ENCODE data around the gene MPP1. TPM values are rescaled to one million over a fixed set of nuclear protein-coding genes. Genes with fewer than 3 reads are reported as not detected.
A peak's percentile ranks its signal among the peaks of the same experiment; 100 is the strongest.

MPP1 gene
- total and polyA plus RNA-seq, 2 donors (not counting 3 experiments of a cell fraction or from before 2014, with no cell fraction given): 22.1 to 32.3 TPM

DNA sequence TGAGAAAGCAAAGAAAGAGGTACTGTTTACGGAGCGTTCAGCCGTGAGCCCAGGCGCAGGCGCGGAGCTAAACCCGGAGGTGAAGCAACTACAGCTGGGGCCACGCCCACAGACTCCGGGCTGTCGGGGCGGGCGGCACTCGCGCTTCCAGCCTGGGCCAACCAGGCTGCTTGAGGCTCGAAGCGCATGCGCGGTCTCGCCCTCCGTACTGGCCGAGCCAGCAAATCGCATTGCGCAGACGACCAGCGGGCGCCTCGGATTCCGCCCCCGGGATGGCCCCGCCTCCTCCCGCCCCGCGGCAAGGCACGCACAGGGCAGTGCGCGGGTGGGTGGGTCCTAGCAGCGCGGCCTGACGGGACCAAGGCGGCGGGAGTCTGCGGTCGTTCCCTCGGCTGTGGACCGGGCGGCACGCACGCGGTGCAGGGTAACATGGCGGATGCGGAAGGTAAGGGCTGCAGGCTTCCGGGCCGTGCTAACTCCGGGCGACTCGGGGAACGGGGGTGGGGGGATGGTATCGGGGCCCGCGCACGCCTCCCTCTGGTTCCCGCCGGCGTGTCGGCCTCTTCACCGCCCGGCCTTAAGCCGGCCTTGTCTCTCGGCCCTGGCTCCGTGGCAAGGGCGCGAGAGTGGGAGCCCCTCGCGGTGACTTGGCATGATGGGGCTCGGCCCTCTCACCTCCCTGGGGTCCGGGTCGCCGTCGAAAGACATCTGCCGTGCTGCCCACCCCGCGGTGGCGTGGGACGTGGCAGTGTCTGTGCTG is 42.6 kb downstream of the MPP1 start, which contains the start of gene DKC1:
TSS of gene DKC1 (plus strand) at position 328 of the 760 bp plus-strand sequence. CDS start at position 430, 102 bp downstream.
- peak; percentile 95 for DNase-seq (ENCODE audit: low read depth, low spot score)
- Histone ChIP-seq H3K4me1 (ENCODE audit: control insufficient read depth, extremely low read depth, insufficient read depth, low read length) (peaks cover 10% of the 10 kb centered on the region), H3K27me3 (ENCODE audit: control insufficient read depth in 2 of 2, insufficient read depth in 2 of 2, low read length in 2 of 2) (no peaks in the 10 kb centered on the region), H3K9me1 (replicated peaks; ENCODE audit: control insufficient read depth, extremely low read depth, insufficient read depth, low read length) (no peaks in the 10 kb centered on the region), H2AFZ (ENCODE audit: low read depth, low read length) (peak within 1 kb of the TSS; percentile 52), H3K79me2 (ENCODE audit: control insufficient read depth, insufficient read depth, low read length) (peaks cover 27% of the 10 kb centered on the region), H4K20me1 (replicated peaks; ENCODE audit: control insufficient read depth, extremely low read depth, insufficient read depth, low read length) (no peaks in the 10 kb centered on the region), H3K27ac (ENCODE audit: insufficient read depth, low read depth, low read length) (peak within 1 kb of the TSS; percentile 36), H3K9me3 (replicated peaks; ENCODE audit: control insufficient read depth, insufficient read depth, low read length) (no peaks in the 10 kb centered on the region), H3K36me3 (ENCODE audit: control insufficient read depth in 2 of 2, extremely low read depth in 1 of 2, insufficient read depth in 2 of 2, low read length in 2 of 2) (peaks cover 0 to 11% of the 10 kb centered on the region in 2 experiments), H3K4me2 (ENCODE audit: insufficient read depth, low read length) (peak within 1 kb of the TSS; percentile 53), H3K4me3 (replicated peaks in 1 of 3; ENCODE audit: insufficient read depth in 1 of 3, low read depth in 1 of 3, low read length in 3 of 3) (peak within 1 kb of the TSS; percentile 4 to 62 (median 59)), H3K9ac (replicated peaks; ENCODE audit: extremely low read depth, insufficient read depth, low read length) (peak within 1 kb of the TSS; percentile 60)
- TF ChIP-seq, protein P1, sequence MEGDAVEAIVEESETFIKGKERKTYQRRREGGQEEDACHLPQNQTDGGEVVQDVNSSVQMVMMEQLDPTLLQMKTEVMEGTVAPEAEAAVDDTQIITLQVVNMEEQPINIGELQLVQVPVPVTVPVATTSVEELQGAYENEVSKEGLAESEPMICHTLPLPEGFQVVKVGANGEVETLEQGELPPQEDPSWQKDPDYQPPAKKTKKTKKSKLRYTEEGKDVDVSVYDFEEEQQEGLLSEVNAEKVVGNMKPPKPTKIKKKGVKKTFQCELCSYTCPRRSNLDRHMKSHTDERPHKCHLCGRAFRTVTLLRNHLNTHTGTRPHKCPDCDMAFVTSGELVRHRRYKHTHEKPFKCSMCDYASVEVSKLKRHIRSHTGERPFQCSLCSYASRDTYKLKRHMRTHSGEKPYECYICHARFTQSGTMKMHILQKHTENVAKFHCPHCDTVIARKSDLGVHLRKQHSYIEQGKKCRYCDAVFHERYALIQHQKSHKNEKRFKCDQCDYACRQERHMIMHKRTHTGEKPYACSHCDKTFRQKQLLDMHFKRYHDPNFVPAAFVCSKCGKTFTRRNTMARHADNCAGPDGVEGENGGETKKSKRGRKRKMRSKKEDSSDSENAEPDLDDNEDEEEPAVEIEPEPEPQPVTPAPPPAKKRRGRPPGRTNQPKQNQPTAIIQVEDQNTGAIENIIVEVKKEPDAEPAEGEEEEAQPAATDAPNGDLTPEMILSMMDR (IDR thresholded peaks at IDR 0.05; ENCODE audit: extremely low read depth in 1 of 2, insufficient read depth in 1 of 2, low read depth in 1 of 2, low read length in 2 of 2): peak in 1 of 2 donors; percentile 9
- no peak for TF ChIP-seq POLR2AphosphoS5 (IDR thresholded peaks at IDR 0.05; ENCODE audit: insufficient read depth, low read depth, low read length)
- no peak for TF ChIP-seq FOS (IDR thresholded peaks at IDR 0.05; ENCODE audit: borderline replicate concordance, insufficient read depth, low read length)
- TF ChIP-seq POLR2A (IDR thresholded peaks at IDR 0.05; ENCODE audit: low read depth, low read length): peak; percentile 63
- no peak for TF ChIP-seq EZH2 (IDR thresholded peaks at IDR 0.05; ENCODE audit: borderline replicate concordance, low read depth, low read length, severe bottlenecking)
- no peak for TF ChIP-seq GATA2 (IDR thresholded peaks at IDR 0.05; ENCODE audit: insufficient read depth, insufficient read length, low read depth, low read length)
- TF ChIP-seq, protein P2, sequence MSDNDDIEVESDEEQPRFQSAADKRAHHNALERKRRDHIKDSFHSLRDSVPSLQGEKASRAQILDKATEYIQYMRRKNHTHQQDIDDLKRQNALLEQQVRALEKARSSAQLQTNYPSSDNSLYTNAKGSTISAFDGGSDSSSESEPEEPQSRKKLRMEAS (IDR thresholded peaks at IDR 0.05; ENCODE audit: insufficient read depth, insufficient read length): peak; percentile 33
- peak; percentile 54 for TF ChIP-seq MYC (IDR thresholded peaks at IDR 0.05; ENCODE audit: low read depth, low read length)
- TF ChIP-seq JUN (IDR thresholded peaks at IDR 0.05; ENCODE audit: borderline replicate concordance, insufficient read depth, insufficient read length, low read depth): no peak
- POLR2A ChIA-PET: interaction anchor here (0.7 kb wide), 1 partner anchor 375 kb away, joined by 3 read pairs; no protein-coding TSS in a partner anchor
- CTCF ChIA-PET: interaction anchor here (0.6 to 2.1 kb wide), 3 partner anchors 12 to 19 kb away, joined by 3 to 11 read pairs (median 7); partner anchors contain the start of gene GAB3
- intact Hi-C loops (cut with micrococcal nuclease) (loop anchor here (1.0 to 2.0 kb wide), 4 partner anchors 10 to 78 kb away; partner anchors contain the start of gene MPP1), dilution Hi-C loops (cut with MboI; ENCODE audit: extremely low pct_ligation_motif_present, low sequenced_read_pairs) (no loop called here)
- peak; percentile 99 for FAIRE-seq
- no TSS peak for BruUV-seq (replicated peaks)
